A549 treated with ZK216348 at 1 μM for 4 hours (cell line): Measurements from ENCODE around the gene TBX20. TPM values are rescaled to one million over a fixed set of nuclear protein-coding genes. Genes with fewer than 3 reads are reported as not detected.

Experiments
- total RNA-seq: library from RNA; stranded (reverse); fragments of 200-300 nt; extraction: Qiagen RNA extraction; gene quantifications from 5 replicates; pipeline ENCODE4 v1.2.3, GENCODE V29; 2022; ENCODE audit warnings: low read depth

Gene TBX20, protein sequence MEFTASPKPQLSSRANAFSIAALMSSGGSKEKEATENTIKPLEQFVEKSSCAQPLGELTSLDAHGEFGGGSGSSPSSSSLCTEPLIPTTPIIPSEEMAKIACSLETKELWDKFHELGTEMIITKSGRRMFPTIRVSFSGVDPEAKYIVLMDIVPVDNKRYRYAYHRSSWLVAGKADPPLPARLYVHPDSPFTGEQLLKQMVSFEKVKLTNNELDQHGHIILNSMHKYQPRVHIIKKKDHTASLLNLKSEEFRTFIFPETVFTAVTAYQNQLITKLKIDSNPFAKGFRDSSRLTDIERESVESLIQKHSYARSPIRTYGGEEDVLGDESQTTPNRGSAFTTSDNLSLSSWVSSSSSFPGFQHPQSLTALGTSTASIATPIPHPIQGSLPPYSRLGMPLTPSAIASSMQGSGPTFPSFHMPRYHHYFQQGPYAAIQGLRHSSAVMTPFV
- 1.6 to 2.9 TPM (median 1.8 TPM) in 5 replicates for total RNA-seq

DNA sequence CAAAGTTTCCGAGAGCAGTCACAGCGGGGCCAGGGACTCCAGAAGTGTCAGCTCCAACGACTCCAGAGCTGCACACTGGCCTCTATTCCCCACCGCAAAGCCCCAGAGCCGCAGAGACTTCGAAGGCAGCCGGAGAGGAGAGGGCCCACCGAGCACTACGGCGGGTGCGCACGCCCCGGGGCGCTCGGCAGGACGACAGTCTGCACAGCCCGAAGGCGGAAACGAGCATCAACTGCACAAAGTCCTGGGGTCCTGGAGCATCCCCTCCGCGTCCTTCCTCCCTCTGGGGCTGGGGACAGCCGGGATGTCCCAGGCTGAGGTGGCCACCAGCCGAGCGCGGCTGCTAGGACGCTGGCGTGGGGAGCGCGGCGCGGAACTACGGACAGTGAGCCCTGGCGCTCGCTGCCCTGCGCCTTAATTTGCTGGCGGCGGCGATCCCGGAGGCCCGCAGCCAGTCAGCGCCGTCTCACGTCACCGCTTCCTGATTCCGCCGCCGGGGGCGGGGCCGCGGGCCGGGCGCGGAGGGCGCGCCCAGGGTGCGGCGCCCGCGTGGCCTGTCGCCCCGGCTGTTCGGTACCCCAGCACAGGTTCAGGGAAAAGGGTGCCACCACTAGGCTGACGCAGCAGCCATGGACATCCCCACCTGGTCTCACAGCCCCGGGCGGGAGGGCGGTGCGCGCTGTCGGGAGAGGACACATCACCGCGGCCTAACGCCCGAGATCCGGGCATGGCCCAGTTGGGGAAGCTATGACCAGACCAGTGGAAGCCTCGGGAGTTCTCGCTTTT is at the start of gene TBX20:
TBX20 (minus strand) TSS at position 391 of the 786 bp plus-strand sequence. CDS start 480 bp downstream, outside the sequence.

Other genes starting within 250 kb of the TBX20 start
- 25.6 to 54.0 TPM (median 45.7 TPM) in 5 replicates for gene DPY19L1, start 216.6 kb downstream of the TBX20 start, total RNA-seq